B cell (primary cell): ENCODE data around the gene FMR1. TPM values are rescaled to one million over a fixed set of nuclear protein-coding genes. Genes with fewer than 3 reads are reported as not detected.

Source experiments
- polyA plus RNA-seq: library from polyadenylated mRNA; depleted of rRNA; stranded (reverse); fragments of >200 nt; gene quantifications from 2 replicates; pipeline ENCODE4 v1.2.3, GENCODE V29; 2012
- small RNA-seq: library from RNA; depleted of rRNA; stranded (forward); fragments of <200 nt; gene quantifications from one replicate; pipeline ENCODE3, GENCODE V24; 2012; ENCODE audit warnings: low replicate concordance, low read depth; ENCODE audit not compliant: insufficient read length
- total RNA-seq, 2 donors: library from RNA; stranded (reverse); fragments of 120-200 nt in 1 of 2; gene quantifications; 1 replicate in 1 of 2; 2 replicates in 1 of 2; pipeline versions ENCODE4 v1.2.3 to v1.2.4, GENCODE V29; 2013 to 2022

Gene FMR1
- total and polyA plus RNA-seq, 2 donors (not counting 1 experiment from before 2014, with no cell fraction given), result 19.1 to 92.7 TPM

Small RNA genes within 50 kb of the gene (small RNA-seq; reads per million reads assigned to genes)
- gene RF02118, result not detected

Other genes with a start within 250 kb of the FMR1 start
- not detected in 2 replicates for gene FMR1NB, start 69.4 kb downstream of the FMR1 start, total RNA-seq
- not detected in 2 replicates for gene FMR1NB, start 69.4 kb downstream of the FMR1 start, polyA plus RNA-seq